HCEC 1CT (cell line): ENCODE measurements around the gene HHAT.

Experiments
- DNase-seq: peaks from one replicate; pipeline ENCODE4 v3.0.0-alpha.2; 2017

The HHAT gene

DNA sequence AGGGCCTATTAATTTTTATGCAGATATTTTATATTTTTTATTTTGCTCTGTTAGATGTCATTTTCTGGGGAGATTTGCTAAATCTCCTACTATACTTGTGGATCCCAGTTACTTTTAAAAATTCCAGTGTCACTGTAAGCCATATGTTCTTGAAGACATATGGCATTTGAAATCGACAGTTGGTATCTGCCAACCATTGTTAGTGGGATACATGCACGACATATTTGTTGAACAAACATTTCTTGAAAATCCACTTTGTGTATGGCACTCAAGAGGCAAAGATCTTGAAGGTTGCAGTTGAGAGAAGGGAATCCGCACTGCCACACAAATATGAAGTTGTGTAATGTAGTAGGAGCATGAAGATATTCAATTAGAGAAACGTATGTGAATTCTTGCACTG lies 287.7 kb downstream of the HHAT start:
- no peak for DNase-seq

DNA sequence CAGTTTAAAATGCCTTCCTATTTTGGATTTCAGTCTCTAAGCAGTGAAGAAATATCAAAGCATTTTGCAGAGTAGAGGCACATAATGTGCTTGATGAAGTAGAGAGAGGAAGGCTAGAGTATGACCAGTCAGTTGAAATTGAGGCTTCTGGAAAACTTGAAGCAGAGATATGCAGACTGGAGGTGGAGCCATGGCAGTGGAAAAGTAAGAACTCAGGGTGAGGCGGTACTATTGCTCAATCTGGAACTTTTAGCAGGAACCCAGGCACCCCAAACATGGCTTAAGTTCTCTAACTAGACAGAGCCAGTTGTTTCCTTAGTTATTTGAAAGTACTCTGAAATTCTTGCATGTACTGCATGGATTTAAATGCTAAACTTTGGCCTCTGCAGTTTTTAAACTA lies 288.6 kb downstream of the HHAT start:
- DNase-seq: no peak

DNA sequence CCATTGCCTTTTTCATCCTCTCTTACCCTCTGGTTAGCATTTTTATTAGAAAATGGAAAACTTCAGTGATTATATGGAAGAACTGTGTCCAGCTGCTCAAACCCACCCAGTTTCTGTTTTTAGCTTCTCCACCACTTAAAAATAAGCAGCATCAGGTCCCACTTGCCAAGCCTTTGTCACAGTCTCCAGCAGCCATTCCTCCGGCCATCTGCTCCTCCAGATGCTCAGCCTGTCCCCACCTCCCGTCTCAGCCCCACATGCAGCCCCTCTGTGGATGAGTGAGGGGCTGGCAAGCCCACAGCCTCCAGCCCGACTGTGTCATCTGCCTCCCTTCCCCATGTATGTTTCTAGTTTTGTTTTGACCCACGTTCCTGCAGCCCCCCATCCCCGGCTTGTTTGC lies 289.7 kb downstream of the HHAT start:
- no peak for DNase-seq

DNA sequence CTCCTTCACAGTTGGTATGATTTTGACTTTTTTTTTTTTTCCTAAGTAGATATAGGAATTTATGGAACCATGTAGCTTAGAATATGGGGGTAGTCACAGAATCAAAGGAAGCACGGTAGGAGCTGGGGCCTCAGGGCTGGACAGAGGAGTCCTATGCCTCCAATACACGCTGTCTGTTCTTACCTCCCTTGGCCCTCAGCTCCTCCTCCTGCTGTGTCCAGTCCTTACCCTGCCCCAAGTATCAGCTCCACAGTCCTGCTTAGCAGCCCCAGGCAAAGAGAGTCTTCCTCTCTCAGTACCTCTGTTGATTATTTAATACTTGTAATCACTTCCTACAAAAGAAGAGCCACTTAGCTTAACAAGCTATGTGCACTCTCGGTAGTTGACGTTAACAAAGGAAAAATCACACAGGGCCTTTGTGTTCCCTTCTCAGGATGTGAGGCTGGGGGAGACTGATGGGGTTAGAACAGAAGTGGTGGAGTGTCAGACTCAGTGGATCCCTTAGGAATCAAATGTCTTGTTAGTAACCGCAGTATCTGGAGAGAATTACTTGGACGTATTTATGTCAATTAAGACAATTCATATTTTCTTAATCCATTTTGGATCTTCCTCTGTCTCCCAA lies 292.3 kb downstream of the HHAT start:
- no peak for DNase-seq

DNA sequence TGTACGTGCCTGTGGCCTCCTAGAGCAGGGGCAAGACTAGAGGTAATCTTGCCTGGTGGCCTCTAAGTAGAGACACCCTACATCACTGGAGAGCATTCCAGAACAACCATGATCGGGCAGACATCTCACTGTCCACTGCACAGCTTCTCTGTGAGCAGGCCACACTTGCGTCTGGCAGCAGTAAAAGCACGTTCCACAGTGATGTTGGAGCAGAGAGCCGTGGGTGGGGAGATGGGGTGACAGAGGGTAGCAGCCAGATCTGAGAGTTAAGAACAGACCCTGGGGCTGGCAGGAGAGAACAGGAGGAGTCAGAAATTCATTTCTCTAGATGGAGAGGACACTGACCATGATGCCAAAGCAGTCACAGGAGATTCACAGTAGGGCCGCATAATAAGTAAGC lies 293.0 kb downstream of the HHAT start:
- no peak for DNase-seq

DNA sequence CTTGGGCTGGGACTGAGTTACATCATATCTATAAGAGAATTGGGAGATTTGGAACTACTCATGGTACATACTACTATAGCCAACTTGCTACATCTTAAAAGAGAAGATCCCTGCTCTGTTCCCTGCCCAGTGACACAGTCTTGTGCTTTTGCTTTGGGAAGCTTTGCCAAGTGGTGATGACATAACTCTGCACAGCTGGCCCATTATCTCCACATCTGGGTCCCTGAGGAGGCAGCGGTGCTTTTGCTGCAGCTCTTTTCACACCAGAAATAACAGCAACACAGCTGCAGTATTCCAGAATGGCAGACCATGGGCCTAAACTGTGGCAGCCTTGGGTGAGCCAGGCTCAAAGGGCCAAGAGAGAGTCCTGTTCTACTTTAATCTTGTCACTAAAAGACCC lies 296.0 kb downstream of the HHAT start:
- DNase-seq: no peak

DNA sequence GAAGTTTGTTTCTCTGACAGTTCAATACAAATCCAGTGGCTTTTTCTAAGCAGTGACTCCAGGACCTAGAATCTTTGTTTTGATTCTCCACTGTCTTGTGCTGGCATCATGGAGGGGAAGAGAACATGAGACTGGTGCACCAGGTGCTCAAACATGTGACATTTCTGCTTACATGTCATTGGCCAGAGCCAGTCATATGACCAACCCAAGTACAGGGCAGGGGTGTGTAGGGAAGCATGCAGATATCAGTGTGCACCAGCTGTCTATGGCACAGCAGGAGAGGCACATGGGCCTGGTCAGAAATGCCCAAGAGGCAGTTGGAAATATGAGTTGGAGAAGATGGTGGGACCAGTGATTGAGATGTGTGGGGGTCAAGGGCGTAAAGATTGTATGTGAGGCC lies 297.0 kb downstream of the HHAT start:
- DNase-seq: no peak

DNA sequence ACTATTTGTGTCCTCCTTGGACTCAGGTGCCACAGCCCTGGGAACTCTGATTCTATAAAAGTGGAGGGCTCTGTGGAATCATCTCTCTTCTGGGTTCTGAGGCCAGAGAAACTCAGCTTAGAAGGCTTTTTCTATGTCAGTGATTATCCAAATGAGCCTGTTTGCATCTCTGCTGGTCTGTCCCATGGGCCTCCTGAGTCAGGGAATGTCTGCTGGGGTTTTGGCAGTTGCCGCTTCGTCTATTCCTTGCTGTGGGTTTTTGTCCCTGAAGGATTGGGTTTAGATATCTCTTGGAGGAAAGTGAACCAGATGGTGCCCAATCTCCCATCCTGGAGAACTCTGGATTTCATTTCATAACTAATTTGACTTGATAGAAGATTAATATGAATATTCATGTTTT lies 297.6 kb downstream of the HHAT start:
- no peak for DNase-seq

DNA sequence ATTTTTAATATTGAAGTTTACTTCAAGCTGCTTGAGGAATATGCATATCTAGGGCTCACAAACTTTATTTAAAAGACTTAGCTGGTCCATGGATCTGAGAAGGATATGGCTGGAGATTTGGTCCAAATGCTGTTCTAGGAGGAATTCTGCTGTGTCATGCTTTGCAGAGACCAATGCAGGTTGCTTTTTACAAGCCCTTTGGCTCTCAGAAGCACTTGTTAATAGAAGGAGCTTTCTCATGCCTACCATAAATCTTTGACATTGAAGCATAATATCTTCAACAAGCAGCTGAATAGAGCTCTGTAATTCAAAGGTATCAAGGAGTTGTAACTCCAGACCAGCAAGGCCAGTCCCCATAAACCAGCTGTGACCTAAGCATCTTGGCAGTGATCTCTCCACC lies 299.1 kb downstream of the HHAT start:
- no peak for DNase-seq

DNA sequence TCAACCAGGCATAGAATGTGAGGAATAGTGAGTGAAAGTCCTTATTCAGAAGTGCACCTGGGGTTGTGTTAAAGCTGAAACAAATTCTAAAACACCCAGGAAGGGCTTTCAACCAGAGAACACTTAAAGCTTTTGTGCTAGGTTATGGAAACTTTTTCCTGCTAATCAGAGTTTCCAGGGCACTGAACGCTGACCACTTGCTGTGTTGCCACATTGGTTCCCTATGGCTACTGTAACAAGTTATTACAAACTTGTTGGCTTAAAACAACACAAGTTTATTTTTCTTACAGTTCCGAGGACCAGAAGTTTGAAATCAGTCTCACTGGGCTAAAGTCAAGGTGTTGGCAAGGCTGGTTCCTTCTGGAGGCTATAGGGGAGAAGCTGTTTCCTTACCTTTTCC lies 300.6 kb downstream of the HHAT start:
- DNase-seq: no peak

DNA sequence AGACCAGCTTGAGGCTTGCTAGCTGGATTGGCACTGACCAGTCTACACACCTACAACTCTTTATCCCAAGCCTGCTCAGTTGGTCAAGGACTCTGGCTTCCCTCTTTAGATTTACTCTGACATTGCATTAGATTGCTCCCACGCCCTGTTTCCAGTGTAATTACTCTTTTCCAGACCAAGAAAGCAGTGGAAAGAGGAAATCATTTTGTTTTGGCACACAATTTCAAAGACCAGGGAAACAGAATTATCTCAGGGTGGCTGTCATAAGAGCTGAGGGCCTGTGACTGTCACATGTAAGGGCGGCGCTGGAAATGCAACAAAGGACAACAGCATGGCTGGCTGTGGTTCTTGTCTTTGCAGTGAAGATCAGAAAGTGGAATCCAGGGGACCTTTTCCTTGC lies 302.7 kb downstream of the HHAT start:
- DNase-seq: no peak

DNA sequence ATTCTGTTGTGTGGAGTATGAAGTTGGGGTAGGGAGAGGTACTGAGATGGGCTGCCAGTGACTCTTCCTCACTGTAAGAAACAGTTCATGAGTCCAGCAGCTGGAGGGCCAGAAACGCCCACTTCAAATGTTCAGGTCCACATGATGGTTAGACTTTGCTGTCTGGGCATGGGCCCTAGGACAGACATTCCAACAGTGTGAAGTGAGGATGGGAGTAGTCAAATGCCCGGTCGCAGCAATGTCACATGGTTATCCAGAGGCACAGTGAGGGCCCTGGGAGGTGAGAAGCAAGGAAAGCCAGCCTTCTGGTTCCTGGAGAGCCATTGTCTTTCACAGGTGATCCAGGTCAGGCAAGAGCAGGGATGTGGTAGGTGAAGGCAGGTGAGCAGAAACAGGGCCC lies 304.4 kb downstream of the HHAT start:
- no peak for DNase-seq

DNA sequence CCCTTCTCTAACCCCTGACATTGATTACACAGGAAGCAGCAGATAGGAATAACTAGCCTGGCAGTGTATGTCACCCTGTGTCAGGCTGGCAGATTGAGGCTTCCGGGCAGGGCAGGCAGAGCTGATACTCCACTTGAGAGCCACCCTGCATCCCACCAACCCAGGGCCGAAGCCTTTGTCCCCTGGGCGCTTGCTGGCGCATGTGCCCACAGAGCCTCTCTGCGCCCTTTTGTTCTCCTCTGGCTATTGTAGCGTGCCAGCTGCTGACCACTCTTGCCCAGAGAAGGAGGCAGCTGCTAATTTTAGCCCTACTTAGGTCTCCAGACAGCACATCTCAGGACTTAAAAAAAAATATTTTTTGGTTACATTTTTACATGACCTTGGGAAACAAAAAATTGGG lies 304.9 kb downstream of the HHAT start:
- DNase-seq: no peak

DNA sequence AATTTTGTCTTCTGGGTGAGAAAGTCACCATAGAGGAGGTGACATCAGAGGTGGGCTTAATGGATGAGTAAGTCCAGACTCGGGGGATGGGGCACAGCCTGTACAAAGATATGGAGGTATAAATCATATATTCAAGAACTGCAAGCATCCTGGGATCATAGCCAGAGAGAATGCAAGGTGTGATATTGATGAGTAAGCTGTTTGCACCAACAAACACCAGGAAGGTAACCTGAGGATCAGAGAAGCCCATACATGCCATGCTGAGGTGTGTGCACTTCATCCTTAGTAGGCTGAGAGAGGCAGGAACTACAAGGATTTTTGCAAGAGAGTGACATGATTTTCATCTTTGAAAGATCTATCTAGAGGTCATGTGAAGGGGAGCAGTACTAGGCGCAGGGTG lies 306.4 kb downstream of the HHAT start:
- no peak for DNase-seq

DNA sequence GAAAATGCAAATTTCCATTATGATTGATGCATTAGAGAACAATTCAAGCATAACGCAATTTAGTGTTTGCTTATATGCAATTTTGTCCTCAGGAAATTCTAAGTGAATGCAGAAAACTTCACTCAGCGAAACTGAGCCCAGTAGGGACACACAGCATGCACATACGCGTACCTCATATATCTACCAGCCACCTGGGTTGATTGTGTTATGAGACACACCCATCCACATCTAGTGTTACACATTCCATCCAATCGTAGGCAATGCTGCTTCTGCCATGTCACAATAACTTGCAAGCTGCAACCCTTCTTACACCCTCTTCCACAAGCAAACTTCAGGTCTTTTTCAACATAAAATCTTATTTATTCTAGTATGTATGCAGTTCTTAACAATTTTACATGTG lies 312.9 kb downstream of the HHAT start:
- no peak for DNase-seq

DNA sequence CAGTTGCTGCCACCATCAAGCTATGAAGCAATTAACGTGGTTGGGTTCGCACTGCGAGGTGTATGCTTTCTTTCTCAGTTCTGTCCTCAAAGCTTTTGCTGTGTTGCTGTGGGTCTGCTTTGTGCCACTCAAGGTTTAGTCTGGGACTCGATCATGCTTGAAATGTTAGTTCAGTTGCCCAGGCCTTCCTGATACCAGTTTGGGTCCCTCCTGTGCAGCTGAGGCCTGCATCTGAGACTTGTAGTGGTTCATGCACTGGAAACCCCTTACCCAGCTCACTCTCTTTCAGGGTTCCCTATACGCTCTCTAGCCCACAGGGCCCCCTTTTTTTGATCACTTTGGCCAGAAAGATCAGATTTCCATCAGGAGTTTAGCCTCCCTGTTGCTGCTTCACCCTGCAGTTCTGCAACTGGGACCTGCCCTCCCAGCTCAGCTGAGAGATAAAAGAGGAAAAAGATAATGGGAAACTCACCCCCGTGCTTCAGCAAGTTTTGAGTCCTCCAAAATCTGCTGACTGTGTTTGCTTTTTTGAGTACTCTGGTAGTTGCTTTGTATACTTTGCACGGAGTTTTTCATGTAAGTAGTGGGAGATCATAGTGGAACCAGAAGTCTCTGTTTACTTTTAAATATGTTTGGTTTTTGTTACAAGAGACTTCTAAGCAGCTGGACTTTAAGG lies 317.0 kb downstream of the HHAT start:
- no peak for DNase-seq

DNA sequence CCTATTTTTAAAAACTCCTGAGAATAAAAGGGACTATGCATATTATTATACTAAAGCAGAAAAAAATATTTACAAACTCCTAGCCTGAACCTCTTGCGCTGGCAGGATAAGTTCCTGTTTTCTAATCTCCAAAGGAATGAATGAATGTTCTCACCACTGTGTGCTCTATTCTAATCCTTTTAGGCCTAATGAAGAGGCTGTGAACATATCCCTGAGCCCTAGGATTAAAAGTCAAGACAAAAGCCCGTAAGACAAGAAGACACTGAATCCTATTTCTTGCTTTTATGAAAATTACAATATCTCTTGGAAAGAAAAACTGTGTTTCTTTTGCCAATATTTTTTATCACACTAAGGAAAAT lies 317.5 kb downstream of the HHAT start:
- DNase-seq: no peak

DNA sequence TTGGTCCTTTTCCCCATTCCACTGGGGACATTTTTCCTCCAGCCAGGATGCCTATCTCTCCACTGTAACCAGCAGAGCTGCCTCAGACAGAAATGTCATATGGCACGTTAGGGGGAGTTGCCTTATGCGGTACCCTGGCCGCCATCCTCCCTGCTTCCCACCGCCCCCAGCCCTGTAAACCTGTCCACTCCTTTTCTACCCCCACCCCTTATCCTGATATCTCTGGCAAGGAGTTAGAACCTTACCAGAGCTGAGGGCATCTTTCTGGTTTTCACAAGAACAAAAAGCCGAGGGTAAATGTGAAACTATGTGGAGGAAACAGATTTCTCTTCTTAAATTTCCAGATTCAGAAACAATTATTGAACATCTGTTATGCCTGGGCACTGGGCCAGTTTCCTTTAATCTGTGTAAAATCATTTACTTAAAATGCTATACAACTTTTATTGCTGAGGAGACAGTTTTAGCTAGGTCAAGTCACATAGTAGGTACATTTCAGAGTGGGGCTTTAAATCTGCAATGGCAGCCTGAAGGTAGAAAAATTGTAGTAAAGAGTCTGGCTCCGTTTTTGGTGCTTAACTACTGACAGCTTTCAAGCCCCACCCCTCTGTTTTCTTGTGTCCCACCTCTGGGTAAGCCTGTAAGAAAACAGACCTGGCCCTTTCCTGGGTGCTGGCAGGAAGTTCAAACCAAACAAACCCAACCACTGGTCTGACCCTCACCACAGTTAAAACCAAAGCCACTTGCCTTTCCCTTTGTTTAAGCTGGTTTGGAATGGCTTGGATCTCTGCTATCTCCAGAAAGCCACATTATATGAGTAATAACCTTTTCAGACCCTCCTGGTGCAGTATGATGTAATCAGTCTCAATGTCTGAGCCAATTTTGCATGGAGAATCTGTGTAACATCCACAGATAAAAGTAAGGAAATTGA lies 319.0 kb downstream of the HHAT start:
- no peak for DNase-seq

DNA sequence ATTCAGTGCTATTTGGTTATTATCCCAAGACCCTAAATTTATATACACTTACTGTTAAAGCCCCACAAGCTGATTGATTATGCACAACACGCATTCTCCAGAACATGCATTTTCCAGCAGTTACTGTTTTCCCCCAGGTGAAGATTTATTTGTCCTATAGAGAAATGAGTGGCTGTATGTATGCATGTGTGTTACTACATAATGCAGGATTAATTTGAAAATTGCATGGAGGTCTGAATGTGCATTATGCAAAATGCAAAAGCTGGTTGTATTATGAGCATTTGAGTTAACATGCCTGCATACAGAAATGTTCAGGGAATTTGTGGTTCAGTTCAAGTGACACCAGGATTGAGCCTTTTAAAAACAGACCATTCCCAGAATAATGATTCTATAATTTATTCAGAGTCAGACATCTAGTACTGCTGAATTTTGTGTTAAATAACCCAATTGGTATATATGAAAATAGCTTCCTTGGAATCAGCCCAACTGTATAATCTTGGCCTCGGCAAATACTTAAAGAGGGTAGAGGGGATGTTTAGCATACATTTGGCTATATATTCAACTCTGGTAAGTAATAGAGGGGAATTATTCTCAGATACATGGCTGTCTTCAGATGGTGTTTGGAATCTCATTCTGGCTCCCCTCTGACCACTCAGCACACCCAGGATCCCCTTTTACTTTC lies 320.0 kb downstream of the HHAT start:
- no peak for DNase-seq

DNA sequence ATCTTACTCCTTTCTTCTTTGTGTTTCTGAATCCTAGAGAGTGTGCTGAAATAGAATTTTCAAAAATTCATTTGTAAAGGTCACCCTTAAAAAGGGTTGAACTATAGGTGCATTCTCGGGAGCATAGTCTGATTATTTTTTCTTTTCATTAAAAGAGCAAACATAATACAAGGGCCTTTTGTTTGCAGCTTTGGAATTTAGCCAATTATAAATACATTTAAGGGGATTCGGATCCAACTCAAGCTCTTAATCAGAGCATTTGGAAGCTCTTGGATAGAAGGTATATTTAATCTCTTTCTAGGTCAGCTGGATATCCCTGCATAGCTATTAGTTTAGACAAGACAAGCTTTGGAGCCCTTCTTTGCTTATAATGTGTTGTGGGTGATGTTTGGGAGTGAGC lies 321.7 kb downstream of the HHAT start:
- no peak for DNase-seq

DNA sequence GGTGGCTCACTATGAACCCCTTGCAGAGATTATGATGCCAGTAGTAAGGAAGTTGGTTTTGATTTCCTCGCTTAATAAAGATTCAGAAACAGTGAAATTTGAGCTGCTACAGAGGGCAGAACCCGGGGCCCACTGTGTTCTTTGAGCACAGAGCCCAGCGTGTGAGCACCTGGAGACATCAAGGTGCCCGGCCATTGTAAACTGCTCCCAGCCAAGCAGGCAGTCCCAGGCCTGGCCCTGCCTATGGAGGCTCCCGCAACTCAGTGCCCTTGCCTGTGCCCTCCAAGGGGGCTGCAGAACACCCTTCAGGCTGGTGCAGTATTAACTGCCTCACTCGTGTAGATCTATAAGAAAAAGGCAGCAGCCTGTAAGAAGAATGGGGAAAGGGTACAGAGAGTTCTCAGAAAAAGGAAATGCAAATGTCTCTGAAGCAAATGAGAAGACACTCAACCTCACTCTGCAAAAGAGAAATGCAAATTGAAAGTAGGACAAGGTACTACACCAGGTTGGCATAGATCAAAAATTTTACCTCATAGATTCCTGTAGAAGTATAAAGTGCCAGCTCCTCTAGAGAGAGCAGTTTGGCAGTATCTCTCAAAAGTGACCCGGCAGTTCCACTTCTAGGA lies 323.7 kb downstream of the HHAT start:
- DNase-seq: no peak

DNA sequence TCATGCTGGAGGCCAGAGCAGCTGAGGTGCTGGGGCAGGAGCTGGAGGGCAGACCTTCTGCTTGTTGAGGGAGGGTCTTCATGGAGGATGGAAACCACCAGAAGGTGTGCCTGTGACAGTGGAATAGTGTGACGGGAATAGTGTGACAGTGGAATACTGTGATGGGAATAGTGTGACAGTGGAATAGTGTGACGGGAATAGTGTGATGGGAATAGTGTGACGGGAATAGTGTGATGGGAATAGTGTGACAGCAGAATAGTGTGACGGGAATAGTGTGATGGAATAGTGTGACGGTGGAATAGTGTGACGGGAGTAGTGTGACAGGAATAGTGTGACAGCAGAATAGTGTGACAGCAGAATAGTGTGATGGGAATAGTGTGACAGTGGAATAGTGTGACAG lies 325.1 kb downstream of the HHAT start:
- no peak for DNase-seq
